IPS-NIHi7 (cell line): Measurements from ENCODE around the gene TAF15.

Source experiments
- DNase-seq: peaks from one replicate; pipeline ENCODE4 v3.0.0; 2012; ENCODE audit warnings: mixed read lengths; ENCODE audit errors: extremely low spot score

The TAF15 gene

GRCh38 chr17:35808962-35809854 is at the start of gene TAF15:
Gene TAF15 (plus strand): TSS chr17:35809484. CDS start chr17:35809570, 86 bp downstream.
- peak; percentile 96 for DNase-seq

DNA sequence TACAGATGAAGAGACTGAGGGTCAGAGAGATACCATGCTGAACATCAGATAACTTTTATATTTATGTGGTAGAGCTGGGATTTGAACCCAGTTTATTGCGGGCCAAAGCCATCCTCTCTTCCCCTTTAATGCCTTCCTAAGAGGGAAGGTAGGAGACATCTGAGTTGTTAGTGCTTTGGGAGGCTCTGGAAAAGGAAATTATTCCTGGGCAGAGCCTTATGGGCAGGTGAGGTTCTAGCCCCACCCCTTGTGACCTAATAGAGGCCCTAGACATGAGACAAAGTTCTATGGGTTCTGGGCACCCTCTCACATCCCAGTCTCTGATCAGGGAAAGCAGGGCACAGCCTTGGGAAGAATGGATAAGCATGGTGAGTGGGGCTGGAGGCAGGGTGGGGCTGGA is 48.7 kb upstream of the TAF15 start, which contains the start of gene C17orf50:
TSS of gene C17orf50 (plus strand) at position 301 of the 400 bp plus-strand sequence. CDS start at position 356, 55 bp downstream.
- DNase-seq, result no peak

DNA sequence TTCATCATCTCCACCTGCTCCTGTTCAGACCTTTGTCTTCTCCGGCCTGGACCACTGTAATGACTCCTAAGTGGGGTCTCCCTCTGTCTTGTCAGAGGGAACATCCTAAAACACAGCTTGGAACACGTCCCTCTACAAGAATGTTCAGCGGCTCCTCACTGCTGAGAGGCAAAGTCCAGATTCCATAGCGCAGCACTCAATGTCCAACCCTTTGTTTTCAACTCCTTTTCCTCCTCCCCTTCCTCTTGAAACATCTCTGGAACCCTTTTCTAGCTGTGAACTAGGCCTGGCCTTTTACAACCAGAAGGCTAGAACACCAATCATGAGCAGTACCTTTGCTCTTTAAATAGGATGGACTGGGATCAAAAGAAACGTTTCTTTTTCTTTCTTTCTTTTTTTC is 47.7 kb upstream of the TAF15 start:
- DNase-seq, result no peak

DNA sequence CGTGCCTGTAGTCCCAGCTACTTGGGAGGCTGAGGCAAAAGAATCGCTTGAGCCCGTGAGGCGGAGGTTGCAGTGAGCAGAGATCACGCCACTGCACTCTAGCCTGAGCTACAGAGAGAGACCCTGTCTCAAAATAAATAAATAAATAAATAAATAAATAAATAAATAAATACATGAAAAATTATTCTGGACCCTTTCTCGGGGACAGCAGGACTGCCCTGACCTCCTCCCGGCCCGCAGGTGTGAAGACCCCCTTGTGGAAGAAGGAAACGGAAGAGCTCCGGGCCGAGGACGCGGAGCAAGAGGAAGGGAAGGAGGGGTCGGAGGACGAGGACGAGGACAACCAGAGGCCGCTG is 45.5 kb upstream of the TAF15 start:
- no peak for DNase-seq

DNA sequence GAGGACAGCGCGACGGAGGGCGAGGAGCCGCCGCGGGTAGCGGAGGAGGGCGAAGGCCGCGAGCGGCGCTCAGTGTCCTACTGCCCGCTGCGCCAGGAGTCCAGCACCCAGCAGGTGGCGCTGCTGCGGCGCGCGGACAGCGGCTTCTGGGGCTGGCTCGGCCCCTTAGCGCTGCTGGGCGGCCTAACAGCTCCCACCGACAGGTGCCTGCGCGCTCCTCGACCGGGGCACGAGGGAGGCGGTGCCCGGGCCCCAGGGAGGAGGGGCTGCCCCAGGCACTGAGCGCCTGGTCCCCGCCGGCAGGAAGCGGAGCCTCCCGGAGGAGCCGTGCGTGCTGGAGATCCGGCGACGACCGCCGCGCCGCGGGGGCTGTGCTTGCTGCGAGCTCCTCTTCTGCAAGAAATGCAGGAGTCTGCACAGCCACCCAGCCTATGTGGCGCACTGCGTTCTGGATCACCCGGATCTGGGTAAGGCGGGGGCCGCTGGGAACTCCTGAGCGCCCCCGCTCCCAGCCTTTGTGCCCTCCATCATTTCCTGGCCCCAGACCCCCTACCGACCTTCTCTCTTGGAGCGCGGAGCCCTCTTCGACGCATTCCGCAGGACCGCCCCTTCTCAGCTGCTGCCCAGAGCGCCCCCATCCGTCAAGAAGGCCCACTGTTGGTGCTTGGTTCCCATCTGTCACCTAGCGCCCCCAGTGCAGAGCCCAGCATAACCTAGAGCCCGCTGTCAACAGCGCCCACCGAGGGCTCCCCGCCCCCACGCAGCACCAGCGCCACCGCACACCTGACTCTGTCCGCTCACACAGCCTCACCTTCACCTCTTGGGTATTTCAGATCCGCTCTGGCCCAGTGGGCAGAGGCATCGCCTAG is 44.9 kb upstream of the TAF15 start:
- DNase-seq, result peak; percentile 98

DNA sequence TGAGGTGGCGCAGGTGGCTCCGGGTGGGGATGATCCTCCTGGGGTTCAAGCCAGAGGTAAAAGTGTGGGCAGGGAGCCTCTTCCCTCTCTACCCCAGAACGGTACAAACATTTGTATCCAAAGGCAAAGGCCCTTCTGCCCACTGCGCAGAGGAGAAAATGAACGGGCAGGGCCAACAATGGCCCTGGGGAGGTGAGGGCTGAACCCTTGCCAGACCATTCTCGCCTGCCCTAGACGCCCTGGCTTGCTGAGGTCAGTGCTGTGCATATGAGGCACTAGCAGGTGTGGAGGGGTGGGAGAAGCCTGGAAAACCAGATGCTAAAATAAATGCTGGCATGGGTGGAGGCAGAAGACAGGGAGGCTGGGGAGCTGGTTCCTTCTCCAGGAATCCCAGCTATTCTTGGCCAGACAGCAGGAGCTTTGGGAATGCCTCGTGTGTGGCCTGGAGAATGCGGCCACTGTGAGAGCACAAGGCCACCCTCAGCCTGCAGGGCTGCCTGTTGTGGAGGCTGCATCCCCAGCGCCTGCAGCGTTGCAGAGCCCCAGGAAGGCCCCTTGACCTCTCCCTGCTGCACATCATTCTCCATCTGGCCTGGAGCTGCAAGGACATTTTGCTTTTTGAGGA is 44.1 kb upstream of the TAF15 start:
- DNase-seq, result no peak

GRCh38 chr17:35765756-35766488 is 43.4 kb upstream of the TAF15 start:
- DNase-seq, result no peak

DNA sequence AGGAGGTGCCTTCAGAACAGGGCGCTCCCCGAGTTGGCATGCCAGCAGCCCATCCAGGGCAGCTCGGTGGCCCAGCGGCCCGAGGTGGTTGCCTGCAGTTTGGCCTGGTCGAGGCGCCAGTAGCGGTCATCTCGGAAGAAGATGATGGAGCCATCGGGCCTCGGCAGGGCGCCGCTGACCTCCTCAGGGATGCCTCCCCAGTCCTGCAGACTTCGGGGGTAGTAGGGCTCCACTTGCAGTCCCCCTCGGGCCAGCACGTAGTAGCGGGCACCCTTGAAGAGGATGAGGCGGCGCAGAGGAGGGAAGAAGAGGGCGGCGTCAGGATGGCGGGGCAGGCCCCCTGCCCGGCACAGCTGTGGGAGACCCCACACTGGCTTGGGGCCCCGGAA is 42.8 kb upstream of the TAF15 start:
- no peak for DNase-seq

DNA sequence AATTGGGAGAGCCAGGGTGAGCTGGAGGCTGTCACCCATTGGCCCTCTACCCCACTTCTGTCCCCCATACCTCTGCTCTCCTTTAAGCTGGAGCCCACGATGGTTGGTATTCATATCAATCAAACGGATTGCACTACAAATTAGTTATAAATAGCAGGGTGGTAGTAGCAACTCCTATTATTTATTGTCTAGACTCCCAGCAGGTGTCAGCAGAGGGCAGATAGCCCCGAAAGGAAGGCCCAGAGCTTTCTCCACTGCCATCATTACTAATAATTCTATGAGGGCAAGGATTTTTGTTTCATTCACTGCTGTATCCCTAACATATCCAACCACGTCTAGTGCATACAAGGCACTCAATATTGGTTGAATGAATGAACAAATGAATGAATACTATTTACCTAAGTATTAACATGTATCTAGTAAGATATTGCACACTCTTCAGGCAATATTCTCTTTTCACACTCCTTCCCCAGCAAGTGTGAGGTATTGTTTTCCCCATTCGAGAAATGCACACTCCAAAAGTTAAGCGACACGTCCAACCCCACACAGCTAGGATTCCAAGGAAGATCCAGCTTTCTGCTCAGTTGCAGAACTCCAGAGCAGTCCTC is 42.3 kb upstream of the TAF15 start:
- DNase-seq, result no peak

DNA sequence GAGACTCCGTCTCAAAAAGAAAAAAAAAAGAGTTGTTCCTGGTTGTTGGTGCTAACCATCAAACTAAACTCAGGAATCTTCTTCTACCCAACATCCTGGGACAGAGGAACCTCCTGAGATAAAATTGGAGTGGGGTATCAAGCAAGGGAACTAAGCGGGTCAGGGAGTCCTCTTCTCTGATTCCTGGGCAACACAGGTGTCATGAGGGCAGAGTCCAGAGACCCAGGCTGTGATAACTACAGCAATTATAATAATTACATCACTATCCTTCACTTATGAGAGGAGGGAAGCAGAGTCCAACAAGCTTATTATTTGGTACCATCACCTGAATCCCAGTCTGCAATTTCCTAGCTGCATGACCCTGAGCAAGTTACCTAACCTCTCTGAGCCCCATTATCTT is 40.5 kb upstream of the TAF15 start:
- no peak for DNase-seq

DNA sequence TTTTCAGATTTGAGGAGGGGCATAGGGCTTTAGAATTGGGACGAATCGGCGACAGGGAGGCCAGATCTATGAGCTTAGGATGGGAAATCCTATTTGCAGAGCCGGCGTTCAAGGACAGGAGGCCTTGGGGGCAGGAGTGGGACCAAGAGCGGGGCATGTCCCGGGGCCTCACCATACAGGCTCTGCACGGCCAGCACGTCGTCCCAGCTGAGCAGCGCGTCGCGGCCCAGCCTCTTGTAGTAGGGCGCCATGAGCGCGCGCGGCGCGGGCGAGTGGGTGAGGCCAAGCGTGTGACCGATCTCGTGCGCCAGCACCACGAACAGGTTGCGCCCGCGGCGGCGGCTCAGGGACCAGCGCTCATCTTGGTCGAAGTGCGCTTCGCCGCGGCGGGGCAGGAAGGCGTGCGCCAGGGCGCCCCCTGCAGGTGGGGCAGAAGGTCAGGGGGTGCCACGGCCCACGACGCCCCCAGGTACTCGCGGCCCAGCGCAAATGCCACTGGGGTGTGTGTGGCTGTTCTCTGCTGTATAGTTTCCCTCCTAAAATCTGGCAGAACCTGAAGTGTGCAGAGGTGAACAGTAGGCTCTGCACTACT is 39.3 kb upstream of the TAF15 start:
- no peak for DNase-seq

DNA sequence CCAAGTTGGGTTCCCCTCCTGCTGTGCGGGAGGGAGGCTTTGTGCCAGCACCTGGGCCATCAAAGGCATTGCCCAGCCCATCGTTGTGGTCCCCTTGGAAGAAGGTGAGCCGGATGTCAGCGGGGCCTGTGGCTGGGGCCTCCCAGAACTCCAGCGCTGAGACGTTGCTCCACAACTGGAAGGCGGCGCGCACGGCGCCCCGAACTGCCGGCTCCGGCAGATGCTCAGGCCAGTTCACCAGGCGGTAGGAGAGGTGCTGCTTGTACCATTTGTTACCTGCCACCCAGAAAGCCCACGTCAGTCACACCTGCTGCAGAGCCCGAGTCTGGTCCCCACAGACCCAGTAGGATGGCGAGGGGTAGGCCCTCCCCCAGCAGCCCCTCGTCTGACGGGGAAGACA is 36.2 kb upstream of the TAF15 start:
- no peak for DNase-seq

DNA sequence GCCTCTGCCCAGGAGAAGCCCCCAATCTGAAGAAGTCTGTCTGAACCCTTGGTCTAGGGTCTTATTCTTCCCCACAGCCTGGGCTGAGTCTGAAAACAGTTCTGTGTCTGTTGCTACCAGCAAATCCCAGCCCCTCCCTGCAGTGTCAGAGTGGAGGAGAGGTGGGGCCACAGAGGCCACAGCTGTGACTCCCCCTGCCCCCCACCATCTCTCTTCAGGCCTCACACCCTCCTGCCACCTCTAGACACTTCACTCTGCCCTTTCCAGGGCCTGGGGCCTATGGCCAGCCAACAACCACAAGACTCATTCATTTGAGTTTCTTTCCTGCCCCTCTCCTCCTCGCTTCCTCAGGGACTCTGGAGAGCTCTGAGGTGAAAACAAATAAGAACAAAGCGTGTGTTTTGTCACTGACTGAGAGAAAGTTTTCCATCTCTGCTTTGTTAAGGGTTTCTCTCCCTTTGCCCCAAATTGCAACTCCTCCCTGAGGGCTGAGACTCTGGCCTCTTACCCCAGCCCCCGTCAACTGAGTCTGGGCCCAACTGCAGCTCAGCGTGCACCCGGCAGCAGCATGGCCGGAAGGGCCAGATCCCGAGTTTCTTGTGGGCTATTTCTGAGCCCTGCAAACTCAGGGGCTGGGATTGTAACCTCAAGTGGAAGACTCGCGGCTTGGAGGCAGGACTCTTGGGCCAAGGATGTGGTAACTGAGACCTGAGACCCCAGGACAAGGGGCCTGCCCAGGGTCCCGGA is 35.4 kb upstream of the TAF15 start:
- DNase-seq, result no peak

DNA sequence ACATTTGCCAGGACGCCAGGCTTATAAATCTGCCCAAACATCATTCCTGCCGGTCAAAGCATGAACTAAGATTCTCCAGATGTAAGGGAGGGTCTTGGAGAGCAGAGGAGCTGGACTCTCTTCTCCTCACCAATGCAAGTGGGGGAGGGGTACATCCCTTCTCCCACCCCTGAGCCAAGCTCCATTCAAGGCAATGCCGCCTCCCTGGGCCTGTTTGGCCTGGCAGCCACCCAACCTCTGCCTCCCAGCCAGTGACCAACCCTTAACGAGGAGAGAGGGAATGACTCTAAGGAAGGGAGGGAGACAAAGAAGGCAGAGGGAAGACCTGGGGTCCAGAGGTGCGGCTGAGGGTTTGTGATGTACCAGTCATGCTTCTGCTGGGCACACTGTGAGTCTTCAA is 34.8 kb upstream of the TAF15 start:
- DNase-seq, result no peak

GRCh38 chr17:35775039-35775438 is 34.2 kb upstream of the TAF15 start:
- no peak for DNase-seq

GRCh38 chr17:35775583-35775982 is 33.7 kb upstream of the TAF15 start:
- DNase-seq, result no peak

GRCh38 chr17:35778641-35779196 is 30.6 kb upstream of the TAF15 start:
- no peak for DNase-seq

GRCh38 chr17:35780950-35781349 is 28.3 kb upstream of the TAF15 start:
- DNase-seq, result no peak

DNA sequence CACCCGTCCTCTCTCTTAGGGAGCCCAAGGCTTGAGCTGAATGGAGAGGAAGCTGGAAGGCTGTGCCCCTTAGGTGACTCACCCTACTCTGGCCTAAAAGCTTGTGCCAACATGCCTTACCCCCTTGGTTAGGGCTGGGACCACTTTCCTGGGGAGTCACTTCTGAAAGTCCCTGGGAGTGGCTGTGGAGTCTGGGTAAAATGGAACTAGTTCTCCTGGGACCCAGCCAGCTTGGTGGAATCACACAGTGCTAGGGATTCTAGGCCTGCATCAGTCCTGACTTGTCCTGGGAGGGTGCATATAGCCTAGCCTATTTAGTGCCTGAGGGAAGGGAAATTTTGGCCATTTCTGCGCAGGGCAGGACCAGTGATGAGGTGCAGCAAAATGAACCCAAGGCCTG is 24.4 kb upstream of the TAF15 start:
- no peak for DNase-seq

- DNase-seq, result no peak
Measured at GRCh38 chr17:35786941-35787432, 22.3 kb upstream of the TAF15 start.
